OCI-LY7 (cell line): Measurements from ENCODE around the gene MKRN1. TPM values are rescaled to one million over a fixed set of nuclear protein-coding genes. Genes with fewer than 3 reads are reported as not detected.

Experiments
- BruUV-seq: library from RNA; stranded (reverse); fragments of 400-500 nt; replicated peaks from 2 replicates; lab custom pipeline; 2021; lab: Mats Ljungman, UMichigan
- CTCF ChIA-PET: fragments of 300-600 bp; sonication (Branson Sonifier 250); formaldehyde crosslinking; loops from one replicate; lab custom pipeline; 2022; ENCODE audit warnings: antibody characterized with exemption; ENCODE audit not compliant: unreplicated experiment; lab: Charles Lee
- POLR2A ChIA-PET: fragments of 300-600 bp; sonication (Branson Sonifier 250); formaldehyde crosslinking; loops from one replicate; lab custom pipeline; 2022; ENCODE audit warnings: antibody characterized with exemption; lab: Charles Lee
- DNase-seq: peaks from one replicate; pipeline ENCODE4 v3.0.0-alpha.2; 2015; ENCODE audit warnings: low spot score
- H2AFZ ChIP-seq: fragments of 200-600 bp; sonication (generic), shearing (Covaris generic); 2 replicates; pipeline ENCODE4 v1.6.1; 2014; ENCODE audit warnings: mild to moderate bottlenecking, antibody characterized with exemption, low read length, moderate library complexity
- H3K27ac ChIP-seq: fragments of 200-600 bp; sonication (generic); 2 replicates; pipeline ENCODE4 v1.5.1; 2014; ENCODE audit warnings: mixed run types, low read depth, mild to moderate bottlenecking, moderate library complexity, low read length, inconsistent platforms; ENCODE audit not compliant: poor library complexity, severe bottlenecking
- H3K36me3 ChIP-seq: fragments of 200-600 bp; sonication (generic); 2 replicates; pipeline ENCODE4 v1.6.1; 2014; ENCODE audit warnings: mild to moderate bottlenecking, antibody characterized with exemption, low read length, moderate library complexity, mixed read lengths; ENCODE audit not compliant: insufficient read depth
- H3K4me1 ChIP-seq: fragments of 200-600 bp; sonication (generic); 2 replicates; pipeline ENCODE4 v1.5.1; 2014; ENCODE audit warnings: mild to moderate bottlenecking, low read length; ENCODE audit not compliant: insufficient read depth, poor library complexity, severe bottlenecking
- H3K4me2 ChIP-seq: fragments of 200-600 bp; sonication (generic); 2 replicates; pipeline ENCODE4 v1.6.1; 2014; ENCODE audit warnings: mild to moderate bottlenecking, low read length
- H3K4me3 ChIP-seq: fragments of 200-600 bp; sonication (generic); 2 replicates; pipeline ENCODE4 v1.5.1; 2014; ENCODE audit warnings: mild to moderate bottlenecking, low read depth, low read length; ENCODE audit not compliant: poor library complexity, severe bottlenecking
- H3K79me2 ChIP-seq: fragments of 200-600 bp; sonication (generic); 2 replicates; pipeline ENCODE4 v1.6.1; 2016; ENCODE audit warnings: low read depth, mild to moderate bottlenecking, low read length, moderate library complexity, mixed read lengths; ENCODE audit not compliant: insufficient read depth
- H3K9me2 ChIP-seq: fragments of 200-600 bp; sonication (generic); 2 replicates; pipeline ENCODE4 v1.6.1; 2016; ENCODE audit warnings: mild to moderate bottlenecking, low read length, mixed read lengths; ENCODE audit not compliant: insufficient read depth
- H3K9me3 ChIP-seq: fragments of 200-600 bp; sonication (generic); 2 replicates; pipeline ENCODE4 v1.6.1; 2014; ENCODE audit warnings: mild to moderate bottlenecking, mixed run types, low read length, mixed read lengths
- H4K20me1 ChIP-seq: fragments of 200-600 bp; sonication (generic); 2 replicates; pipeline ENCODE4 v1.6.1; 2014; ENCODE audit warnings: mild to moderate bottlenecking, antibody characterized with exemption, low read length, moderate library complexity, mixed read lengths; ENCODE audit not compliant: insufficient read depth
- CTCF ChIP-seq: fragments of 200-600 bp; sonication (generic); conservative IDR thresholded peaks from 2 replicates; pipeline ENCODE4 v1.5.1; 2014; ENCODE audit warnings: mild to moderate bottlenecking, antibody characterized with exemption, low read length, moderate library complexity, mixed read lengths
- EZH2phosphoT487 ChIP-seq: fragments of 200-600 bp; sonication (generic); IDR thresholded peaks from 2 replicates; pipeline ENCODE4 v1.6.1; 2018; ENCODE audit warnings: low read depth, borderline replicate concordance, mild to moderate bottlenecking, mixed run types, antibody characterized with exemption, low read length, moderate library complexity, mixed read lengths
- intact Hi-C: fragments of 100-400 bp; cut with micrococcal nuclease; formaldehyde crosslinking; loops from one replicate; pipeline ENCODE4 v1.10.0; 2022; ENCODE audit not compliant: unreplicated experiment
- total RNA-seq, 2 experiments: library from RNA; depleted of rRNA in 1 of 2; stranded (reverse); fragments of >200 nt in 1 of 2; shearing (Covaris generic) in 1 of 2; gene quantifications; 2 replicates each; pipeline ENCODE4 v1.2.3, GENCODE V29; 2014 to 2022

Gene MKRN1
- total RNA-seq, 2 experiments from 2014 or later: 26.4 to 48.0 TPM

DNA sequence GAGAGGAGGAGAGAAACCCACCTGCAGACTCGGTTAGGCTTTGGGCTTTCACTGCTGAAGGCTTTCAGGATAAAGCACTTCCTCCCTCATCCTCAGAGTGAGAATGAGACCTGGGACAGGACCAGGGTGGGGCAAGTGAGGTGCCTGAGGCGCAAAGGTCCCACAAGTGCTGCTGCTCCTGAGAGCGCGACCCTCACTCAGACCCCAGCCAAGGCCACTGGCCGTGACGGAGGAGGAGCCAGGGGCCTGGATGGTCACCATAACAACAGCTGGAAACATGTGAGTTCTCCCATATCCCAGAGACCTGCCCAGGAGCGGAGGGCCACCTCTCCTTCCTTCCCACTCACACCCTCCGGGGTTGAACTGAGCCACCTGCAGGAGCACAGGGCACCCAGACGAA lies 46.9 kb upstream of the MKRN1 start:
- H3K4me2 ChIP-seq: no peak overlapping the region
- H3K9me3 ChIP-seq: no peaks in the 10 kb centered on the region
- no TSS peak for BruUV-seq
- DNase-seq: no peak
- no peaks in the 10 kb centered on the region for H3K79me2 ChIP-seq
- ChIA-PET CTCF (interaction anchor here (0.5 kb wide), 1 partner anchor 1883 kb away, joined by 4 read pairs; no protein-coding TSS in a partner anchor), POLR2A (no interaction called here)
- H2AFZ ChIP-seq: no peak overlapping the region
- H3K9me2 ChIP-seq: no peaks in the 10 kb centered on the region
- no peak overlapping the region for H3K27ac ChIP-seq
- TF ChIP-seq EZH2phosphoT487 (no peak), CTCF (no peak)
- no peaks in the 10 kb centered on the region for H4K20me1 ChIP-seq
- no peaks in the 10 kb centered on the region for H3K36me3 ChIP-seq
- intact Hi-C loops: no loop called here
- no peak overlapping the region for H3K4me3 ChIP-seq
- no peaks in the 10 kb centered on the region for H3K4me1 ChIP-seq

GRCh38 chr7:140525743-140526142 lies 46.4 kb upstream of the MKRN1 start:
- no peaks in the 10 kb centered on the region for H4K20me1 ChIP-seq
- no peak overlapping the region for H3K4me3 ChIP-seq
- no peaks in the 10 kb centered on the region for H3K36me3 ChIP-seq
- TF ChIP-seq CTCF (no peak), EZH2phosphoT487 (no peak)
- no peaks in the 10 kb centered on the region for H3K4me1 ChIP-seq
- no peak overlapping the region for H3K27ac ChIP-seq
- no peaks in the 10 kb centered on the region for H3K79me2 ChIP-seq
- H3K4me2 ChIP-seq: no peak overlapping the region
- POLR2A ChIA-PET: no interaction called here
- no TSS peak for BruUV-seq
- CTCF ChIA-PET: interaction anchor here (0.5 kb wide), 1 partner anchor 1882 kb away, joined by 4 read pairs; no protein-coding TSS in a partner anchor
- no peaks in the 10 kb centered on the region for H3K9me2 ChIP-seq
- no peaks in the 10 kb centered on the region for H3K9me3 ChIP-seq
- no peak overlapping the region for H2AFZ ChIP-seq
- intact Hi-C loops: no loop called here
- DNase-seq: no peak

DNA sequence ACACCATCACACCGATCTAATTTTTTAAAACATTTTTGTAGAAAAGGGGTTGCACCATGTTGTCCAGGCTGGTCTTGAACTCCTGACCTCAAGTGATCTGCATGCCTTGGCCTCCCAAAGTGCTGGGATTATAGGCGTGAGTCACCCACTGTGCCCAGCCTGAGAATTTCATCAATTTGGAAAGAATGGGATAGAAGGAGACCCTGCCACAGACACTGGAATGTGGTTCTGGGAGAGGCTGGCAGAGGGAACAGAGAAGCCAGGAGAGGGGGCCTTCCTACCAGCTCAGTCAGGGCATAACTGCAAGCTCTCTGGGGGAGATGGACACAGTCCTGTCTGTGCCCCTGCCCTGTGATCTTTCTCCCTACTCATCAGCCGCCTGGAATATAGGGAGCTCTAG lies 42.1 kb upstream of the MKRN1 start:
- ChIA-PET CTCF (no interaction called here), POLR2A (interaction anchor here (0.6 to 0.9 kb wide), 2 partner anchors 359 to 489 kb away, joined by 3 to 4 read pairs; no protein-coding TSS in a partner anchor)
- no peak overlapping the region for H3K27ac ChIP-seq
- BruUV-seq: no TSS peak
- no peaks in the 10 kb centered on the region for H3K79me2 ChIP-seq
- H3K4me1 ChIP-seq: no peaks in the 10 kb centered on the region
- H3K36me3 ChIP-seq: no peaks in the 10 kb centered on the region
- no peak overlapping the region for H2AFZ ChIP-seq
- no peaks in the 10 kb centered on the region for H3K9me3 ChIP-seq
- H3K4me2 ChIP-seq: no peak overlapping the region
- DNase-seq: no peak
- intact Hi-C loops: no loop called here
- no peak overlapping the region for H3K4me3 ChIP-seq
- H3K9me2 ChIP-seq: no peaks in the 10 kb centered on the region
- no peaks in the 10 kb centered on the region for H4K20me1 ChIP-seq
- TF ChIP-seq CTCF: no peak
